NCI-H2196 treated with DMSO at 0.1 percent for 48 hours (cell line): ENCODE results near the gene RPTOR.

Experiments
- DNase-seq: peaks from one replicate; lab custom pipeline; 2025; ENCODE audit not compliant: unreplicated experiment; lab: John Stamatoyannopoulos, UW

The RPTOR gene

GRCh38 chr17:80585890-80586845, 41.5 kb downstream of the RPTOR start:
- DNase-seq, result peak; percentile 82

- peak; percentile 82 for DNase-seq
Measured at GRCh38 chr17:80586846-80587228, 42.2 kb downstream of the RPTOR start.

- no peak for DNase-seq
Measured at GRCh38 chr17:80588702-80589383, 44.2 kb downstream of the RPTOR start.

GRCh38 chr17:80591788-80592187, 47.1 kb downstream of the RPTOR start:
- DNase-seq, result no peak

DNA sequence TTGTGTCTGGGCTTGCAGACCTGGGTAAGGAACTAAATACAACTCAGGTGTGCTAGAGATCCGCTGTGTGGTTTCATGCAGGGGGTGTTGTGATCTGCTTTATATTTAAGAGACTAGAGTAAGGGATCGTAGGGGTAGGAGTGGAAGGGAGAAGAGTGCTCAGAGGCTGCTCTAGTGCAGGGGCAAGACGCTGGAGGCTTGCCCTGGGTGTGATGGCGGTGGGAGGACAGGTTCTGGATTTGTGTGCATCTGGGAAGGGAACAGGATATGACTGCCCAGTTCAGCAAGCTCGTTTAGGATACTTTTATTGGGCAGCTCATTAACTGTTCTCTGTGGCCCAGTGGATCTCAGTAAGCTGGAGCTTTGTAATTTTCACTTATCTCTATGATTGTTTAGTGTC, 47.6 kb downstream of the RPTOR start:
- no peak for DNase-seq

DNA sequence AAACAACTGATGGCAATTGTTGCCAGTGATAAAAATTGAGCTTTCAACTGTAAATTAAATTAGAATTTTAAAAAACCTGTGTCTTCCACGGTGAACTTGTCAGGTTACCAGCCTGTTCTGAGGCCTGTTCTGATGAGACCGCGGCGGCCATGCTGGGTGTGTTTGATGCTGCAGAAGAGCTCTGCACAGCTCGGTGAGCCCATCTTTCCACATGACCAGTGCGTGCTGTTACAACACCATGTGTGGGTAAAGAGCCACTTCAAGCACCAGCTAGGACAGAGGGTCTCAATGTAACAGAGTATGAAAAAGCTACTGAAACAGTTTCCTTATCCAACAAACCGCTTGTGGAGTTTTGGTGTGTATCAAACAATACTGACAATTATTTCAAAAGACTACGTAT, 48.5 kb downstream of the RPTOR start:
- no peak for DNase-seq

- no peak for DNase-seq
Measured at GRCh38 chr17:80594431-80595269, 50.0 kb downstream of the RPTOR start.

DNA sequence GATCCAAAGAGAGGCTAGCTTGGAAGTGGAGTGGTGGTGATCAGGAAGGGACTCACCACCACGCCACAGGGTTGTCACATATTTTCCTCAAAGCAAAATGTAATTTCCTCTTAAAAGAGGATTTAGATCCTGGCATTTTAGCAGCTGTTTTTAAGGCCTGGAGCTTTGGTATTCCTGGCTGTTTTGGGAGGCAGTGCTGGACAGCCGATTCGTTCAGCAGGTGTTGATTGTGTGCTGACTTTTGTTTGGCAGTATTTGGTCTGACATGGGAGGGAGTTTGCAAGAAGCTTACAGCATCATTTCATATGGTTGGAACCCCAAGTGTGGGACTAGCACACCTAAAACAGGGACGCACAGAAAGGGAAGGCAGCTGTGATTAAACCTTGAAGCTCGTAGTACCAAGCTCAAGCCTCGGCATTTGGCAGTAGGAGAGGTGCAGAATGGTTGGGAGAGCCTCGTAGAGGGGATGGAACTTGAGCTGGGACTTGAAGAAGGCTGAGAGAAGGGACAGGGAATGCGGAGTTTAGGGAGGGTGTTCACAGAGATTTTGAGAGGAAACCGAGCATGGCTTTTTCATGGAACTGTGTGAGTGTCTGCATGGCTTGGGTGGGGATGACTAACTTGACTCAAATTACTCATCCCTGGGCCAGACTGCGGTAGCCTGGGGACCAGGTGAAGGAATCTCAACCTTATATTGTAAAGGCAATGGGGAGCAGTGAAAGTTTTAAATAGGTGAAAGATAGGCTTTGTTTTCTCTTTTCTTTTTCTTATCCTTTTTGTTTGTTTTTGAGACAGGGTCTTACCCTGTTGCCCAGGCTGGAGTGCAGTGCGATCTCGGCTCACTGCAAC, 52.3 kb downstream of the RPTOR start:
- DNase-seq, result no peak

- DNase-seq, result no peak
Measured at GRCh38 chr17:80598813-80599545, 54.3 kb downstream of the RPTOR start.

DNA sequence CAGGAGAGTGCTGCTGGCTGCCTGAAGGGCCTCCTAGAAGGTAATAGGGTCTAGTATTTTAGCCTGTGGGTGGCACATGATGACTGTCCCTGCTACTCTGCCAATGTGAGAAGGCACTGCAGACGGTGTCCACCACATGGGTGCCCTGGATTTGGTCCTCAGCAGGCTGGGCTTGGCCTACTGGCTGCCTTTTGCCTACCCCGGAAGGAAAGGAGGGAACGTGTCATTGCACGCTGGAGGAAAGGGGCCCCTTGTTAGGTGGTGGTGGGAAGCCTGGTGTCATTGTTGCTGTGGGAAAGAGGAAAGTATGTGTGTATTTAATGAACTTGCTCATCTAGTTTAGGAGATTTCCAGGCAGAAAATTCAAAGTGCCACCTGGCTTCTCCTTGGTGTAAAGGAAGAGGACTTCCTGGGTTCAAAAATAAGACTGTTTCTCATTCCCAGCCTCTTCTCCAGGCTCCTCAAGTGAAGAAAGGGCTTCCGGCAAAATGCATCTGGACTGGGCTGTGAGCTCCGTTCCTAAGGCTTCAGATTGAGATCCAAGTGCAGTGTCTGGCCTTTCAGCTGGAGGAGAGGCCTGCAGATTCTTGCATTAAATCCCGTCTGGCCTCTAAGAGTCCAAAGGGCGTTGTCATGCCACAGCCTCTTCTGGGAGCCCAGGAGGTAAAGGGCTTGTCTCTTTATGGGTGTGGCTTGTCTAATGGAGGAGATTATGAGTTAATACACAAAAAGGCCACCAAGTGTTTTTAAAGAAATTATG, 55.1 kb downstream of the RPTOR start:
- no peak for DNase-seq

GRCh38 chr17:80601146-80601545, 56.5 kb downstream of the RPTOR start:
- DNase-seq, result no peak

DNA sequence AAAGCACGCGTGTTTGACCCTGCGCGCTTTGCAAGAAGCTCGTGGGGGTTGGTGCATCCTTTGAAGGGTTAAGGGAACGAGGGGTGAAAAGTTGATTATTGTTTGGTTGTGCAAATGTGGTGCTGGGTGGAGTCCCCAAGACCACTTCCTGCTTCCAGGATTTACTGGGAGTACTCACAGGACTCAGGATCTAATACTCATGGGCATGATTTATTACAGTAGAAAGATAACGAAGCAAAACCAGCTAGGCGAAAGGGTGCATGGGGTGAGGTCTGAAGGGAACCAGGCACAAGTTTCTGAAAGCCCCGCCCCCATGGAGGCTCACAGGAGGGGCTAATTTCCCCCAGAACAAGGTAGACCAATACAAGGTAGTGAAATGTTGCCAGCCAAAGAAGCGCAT, 58.8 kb downstream of the RPTOR start:
- no peak for DNase-seq

DNA sequence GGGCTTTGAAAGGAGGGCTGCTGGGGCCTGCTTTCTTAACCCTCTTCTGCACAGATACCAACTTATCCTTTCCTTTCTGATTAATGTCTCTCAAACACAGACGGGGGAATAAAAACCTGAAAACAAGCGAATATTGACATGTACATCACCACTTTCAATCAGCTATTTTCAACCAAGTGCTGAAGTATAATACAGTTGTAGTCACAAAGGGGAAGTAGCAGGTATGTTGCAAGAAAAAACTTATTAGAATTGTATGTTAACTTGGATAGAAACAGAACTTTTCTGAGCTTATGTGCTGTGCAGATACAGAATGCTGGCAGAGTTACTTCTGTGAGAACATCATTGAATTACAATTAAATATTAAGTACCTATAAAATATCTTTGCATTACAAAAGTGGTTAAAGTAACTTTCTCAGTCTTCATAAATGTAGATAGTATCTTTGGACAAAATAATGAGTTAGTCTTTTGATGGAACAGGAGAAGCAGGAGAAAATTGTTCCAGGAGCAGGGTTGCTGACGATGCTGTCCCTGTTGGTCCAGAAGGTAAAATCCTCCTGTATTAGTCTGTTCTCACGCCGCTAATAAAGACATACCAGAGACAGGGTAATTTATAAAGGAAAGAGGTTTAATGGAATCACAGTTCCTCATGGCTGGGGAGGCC, 59.5 kb downstream of the RPTOR start:
- DNase-seq, result no peak

DNA sequence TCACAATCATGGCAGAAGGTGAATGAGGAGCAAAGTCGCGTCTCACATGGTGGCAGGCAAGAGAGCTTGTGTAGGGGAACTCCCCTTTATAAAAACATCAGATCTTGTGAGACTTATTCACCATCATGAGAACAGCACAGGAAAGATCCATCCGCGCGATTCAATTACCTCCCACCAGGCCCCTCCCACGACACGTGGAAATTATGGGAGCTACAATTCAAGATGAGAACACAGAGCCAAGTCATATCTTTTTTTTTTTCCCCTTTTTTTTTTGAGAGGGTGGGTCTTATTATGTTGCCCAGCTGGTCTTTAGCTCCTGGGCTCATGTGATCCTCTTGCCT, 60.0 kb downstream of the RPTOR start:
- no peak for DNase-seq

DNA sequence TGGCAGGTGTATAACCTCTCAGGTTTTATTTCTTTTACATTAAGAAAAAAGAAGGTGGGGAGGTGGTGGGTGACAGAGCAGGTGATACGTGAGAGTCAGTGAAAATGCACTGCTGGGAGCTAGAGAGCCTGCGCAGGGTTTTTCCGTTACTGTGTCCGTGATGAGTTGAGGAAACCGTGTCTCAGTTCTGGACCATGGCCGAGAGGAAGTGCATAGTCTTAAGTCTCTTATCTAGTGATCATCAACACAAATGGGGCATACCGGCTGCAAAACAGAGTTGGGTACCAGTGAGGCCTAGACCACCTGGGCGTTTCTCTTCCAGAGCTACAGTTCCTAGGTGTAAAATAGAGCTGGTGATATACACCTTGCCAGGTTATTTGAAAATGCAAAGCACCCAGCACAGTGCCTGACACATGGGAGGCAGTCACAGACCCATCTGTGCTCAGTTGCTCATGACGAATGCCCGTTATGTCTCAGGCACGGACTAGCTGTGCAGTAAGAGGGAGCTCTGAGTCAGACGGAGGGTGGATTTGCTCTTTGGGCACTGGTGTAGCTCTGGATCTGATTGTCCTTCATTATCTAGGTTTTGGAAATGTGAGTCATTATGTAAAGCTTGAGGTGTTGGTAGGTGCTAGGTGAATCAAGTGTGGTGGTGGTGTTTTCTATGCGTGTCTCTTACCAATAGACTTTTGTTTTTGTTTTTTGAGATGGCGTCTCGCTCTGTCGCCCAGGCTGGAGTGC, 60.9 kb downstream of the RPTOR start:
- no peak for DNase-seq

GRCh38 chr17:80608326-80608725, 63.7 kb downstream of the RPTOR start:
- no peak for DNase-seq

DNA sequence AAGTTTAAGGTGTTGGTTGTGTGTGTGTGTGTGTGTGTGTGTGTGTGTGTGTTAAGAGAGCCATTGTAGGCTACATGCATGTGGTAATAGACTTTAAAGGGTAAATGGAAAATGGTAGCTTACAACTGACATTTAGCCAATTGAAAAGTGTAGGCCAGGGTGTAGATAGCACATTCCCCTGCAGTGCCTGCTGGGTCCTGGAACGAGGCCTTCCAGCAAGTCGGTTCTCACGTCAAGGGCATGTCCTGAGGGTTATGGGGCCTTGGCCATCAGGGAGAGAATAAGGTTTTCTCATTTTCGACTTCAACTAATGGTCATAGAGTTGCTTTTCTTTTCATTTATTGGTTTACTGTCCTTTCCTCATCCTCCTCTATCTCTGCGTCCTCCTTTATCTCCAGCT, 65.1 kb downstream of the RPTOR start:
- no peak for DNase-seq

DNA sequence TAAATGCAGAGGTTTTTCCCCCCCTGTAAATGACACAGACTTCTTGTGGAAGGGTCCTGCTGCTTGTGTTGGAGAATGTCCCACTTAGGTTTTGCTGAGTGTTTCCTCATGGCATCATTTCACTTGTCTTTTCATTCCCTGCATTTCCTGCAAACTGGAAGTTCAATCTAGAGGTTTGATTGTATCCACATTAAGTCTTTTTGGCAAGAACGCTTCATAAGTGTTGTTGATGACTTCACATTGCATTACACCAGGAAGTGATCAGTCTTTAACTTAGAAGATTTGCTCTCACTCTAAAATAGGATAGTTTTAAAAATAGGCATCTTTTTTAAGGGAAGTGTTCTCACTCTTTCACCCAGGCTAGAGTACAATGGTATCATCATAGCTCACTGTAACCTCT, 67.2 kb downstream of the RPTOR start:
- no peak for DNase-seq
